Loucy (cell line): ENCODE data around the gene TEX9.

Experiments used
- H2AFZ ChIP-seq: fragments of 200-600 bp; sonication (generic); 2 replicates; pipeline ENCODE4 v1.6.0; 2016; ENCODE audit warnings: antibody characterized with exemption, mild to moderate bottlenecking, low read length, moderate library complexity
- H3F3A ChIP-seq: fragments of 200-600 bp; 2 replicates; pipeline ENCODE4 v1.6.0; 2016; ENCODE audit warnings: antibody characterized with exemption, low read depth, mild to moderate bottlenecking
- H3K27me3 ChIP-seq: fragments of 200-600 bp; sonication (generic); 2 replicates; pipeline ENCODE4 v1.6.1; 2014; ENCODE audit warnings: low read length, mild to moderate bottlenecking; ENCODE audit not compliant: insufficient read depth, poor library complexity, severe bottlenecking
- H3K36me3 ChIP-seq: fragments of 200-600 bp; sonication (generic); 2 replicates; pipeline ENCODE4 v1.6.1; 2016; ENCODE audit warnings: low read length; ENCODE audit not compliant: insufficient read depth
- H3K4me1 ChIP-seq: fragments of 200-600 bp; sonication (generic); 2 replicates; pipeline ENCODE4 v1.5.1; 2014; ENCODE audit warnings: low read length, mild to moderate bottlenecking; ENCODE audit not compliant: insufficient read depth, poor library complexity, severe bottlenecking
- H3K4me2 ChIP-seq: fragments of 200-600 bp; sonication (generic); 2 replicates; pipeline ENCODE4 v1.6.0; 2014; ENCODE audit warnings: antibody characterized with exemption, low read length, low read depth, mild to moderate bottlenecking; ENCODE audit not compliant: poor library complexity, severe bottlenecking
- H3K4me3 ChIP-seq: fragments of 200-600 bp; sonication (generic); 2 replicates; pipeline ENCODE4 v1.5.1; 2014; ENCODE audit warnings: low read length, mild to moderate bottlenecking, mixed read lengths; ENCODE audit not compliant: poor library complexity, severe bottlenecking
- H3K79me2 ChIP-seq: fragments of 200-600 bp; sonication (generic); 2 replicates; pipeline ENCODE4 v1.6.1; 2014; ENCODE audit warnings: low read length; ENCODE audit not compliant: insufficient read depth
- H3K9ac ChIP-seq: fragments of 200-600 bp; sonication (generic); 2 replicates; pipeline ENCODE4 v1.6.0; 2014; ENCODE audit warnings: mild to moderate bottlenecking, low read depth, low read length, moderate library complexity; ENCODE audit not compliant: poor library complexity, severe bottlenecking
- H3K9me2 ChIP-seq: fragments of 200-600 bp; sonication (generic); replicated peaks from 2 replicates; pipeline ENCODE4 v1.6.1; 2016; ENCODE audit warnings: low read depth, low read length, mixed read lengths
- H3K9me3 ChIP-seq: fragments of 200-600 bp; sonication (generic); 2 replicates; pipeline ENCODE4 v1.6.1; 2014; ENCODE audit warnings: mild to moderate bottlenecking, antibody characterized with exemption, low read length, low read depth; ENCODE audit not compliant: insufficient read depth
- H4K20me1 ChIP-seq: fragments of 200-600 bp; sonication (generic); 2 replicates; pipeline ENCODE4 v1.6.0; 2014; ENCODE audit warnings: antibody characterized with exemption, low read length, mild to moderate bottlenecking; ENCODE audit not compliant: insufficient read depth, poor library complexity, severe bottlenecking
- EZH2phosphoT487 ChIP-seq: fragments of 200-600 bp; IDR thresholded peaks from 2 replicates; pipeline ENCODE4 v1.6.1; 2018; ENCODE audit warnings: antibody characterized with exemption, mild to moderate bottlenecking, moderate library complexity, borderline replicate concordance
- TF ChIP-seq, protein P1 (sequence below): fragments of 200-600 bp; sonication (generic); conservative IDR thresholded peaks from 2 replicates; pipeline ENCODE4 v1.5.1; 2014; ENCODE audit warnings: mild to moderate bottlenecking, antibody characterized with exemption, low read length

The TEX9 gene

GRCh38 chr15:56353740-56354139, 11.5 kb upstream of the TEX9 start:
- H3K27me3 ChIP-seq, result no peaks in the 10 kb centered on the region
- H3K4me3 ChIP-seq, result no peak overlapping the region
- H3F3A ChIP-seq, result no peaks in the 10 kb centered on the region
- H3K9me3 ChIP-seq, result no peaks in the 10 kb centered on the region
- no peaks in the 10 kb centered on the region for H3K36me3 ChIP-seq
- H3K9ac ChIP-seq, result no peak overlapping the region
- no peaks in the 10 kb centered on the region for H4K20me1 ChIP-seq
- H3K4me2 ChIP-seq, result no peak overlapping the region
- no peaks in the 10 kb centered on the region for H3K4me1 ChIP-seq
- H3K9me2 ChIP-seq, result no peaks in the 10 kb centered on the region
- no peaks in the 10 kb centered on the region for H3K79me2 ChIP-seq
- TF ChIP-seq EZH2phosphoT487, result no peak
- TF ChIP-seq, protein P1, sequence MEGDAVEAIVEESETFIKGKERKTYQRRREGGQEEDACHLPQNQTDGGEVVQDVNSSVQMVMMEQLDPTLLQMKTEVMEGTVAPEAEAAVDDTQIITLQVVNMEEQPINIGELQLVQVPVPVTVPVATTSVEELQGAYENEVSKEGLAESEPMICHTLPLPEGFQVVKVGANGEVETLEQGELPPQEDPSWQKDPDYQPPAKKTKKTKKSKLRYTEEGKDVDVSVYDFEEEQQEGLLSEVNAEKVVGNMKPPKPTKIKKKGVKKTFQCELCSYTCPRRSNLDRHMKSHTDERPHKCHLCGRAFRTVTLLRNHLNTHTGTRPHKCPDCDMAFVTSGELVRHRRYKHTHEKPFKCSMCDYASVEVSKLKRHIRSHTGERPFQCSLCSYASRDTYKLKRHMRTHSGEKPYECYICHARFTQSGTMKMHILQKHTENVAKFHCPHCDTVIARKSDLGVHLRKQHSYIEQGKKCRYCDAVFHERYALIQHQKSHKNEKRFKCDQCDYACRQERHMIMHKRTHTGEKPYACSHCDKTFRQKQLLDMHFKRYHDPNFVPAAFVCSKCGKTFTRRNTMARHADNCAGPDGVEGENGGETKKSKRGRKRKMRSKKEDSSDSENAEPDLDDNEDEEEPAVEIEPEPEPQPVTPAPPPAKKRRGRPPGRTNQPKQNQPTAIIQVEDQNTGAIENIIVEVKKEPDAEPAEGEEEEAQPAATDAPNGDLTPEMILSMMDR, result no peak
- no peak overlapping the region for H2AFZ ChIP-seq

- no peaks in the 10 kb centered on the region for H3K9me3 ChIP-seq
- H3K36me3 ChIP-seq, result no peaks in the 10 kb centered on the region
- no peaks in the 10 kb centered on the region for H3F3A ChIP-seq
- no peaks in the 10 kb centered on the region for H4K20me1 ChIP-seq
- H3K79me2 ChIP-seq, result no peaks in the 10 kb centered on the region
- H3K4me1 ChIP-seq, result no peaks in the 10 kb centered on the region
- no peaks in the 10 kb centered on the region for H3K27me3 ChIP-seq
- H3K4me3 ChIP-seq, result no peak overlapping the region
- TF ChIP-seq, protein P1, result no peak
- TF ChIP-seq EZH2phosphoT487, result no peak
- no peak overlapping the region for H3K9ac ChIP-seq
- H3K9me2 ChIP-seq, result no peaks in the 10 kb centered on the region; the same call in 1 of the 2 replicates
- H3K4me2 ChIP-seq, result no peak overlapping the region
- no peak overlapping the region for H2AFZ ChIP-seq
These were observed 8.6 kb upstream of the TEX9 start for GRCh38 chr15:56356616-56357015.

DNA sequence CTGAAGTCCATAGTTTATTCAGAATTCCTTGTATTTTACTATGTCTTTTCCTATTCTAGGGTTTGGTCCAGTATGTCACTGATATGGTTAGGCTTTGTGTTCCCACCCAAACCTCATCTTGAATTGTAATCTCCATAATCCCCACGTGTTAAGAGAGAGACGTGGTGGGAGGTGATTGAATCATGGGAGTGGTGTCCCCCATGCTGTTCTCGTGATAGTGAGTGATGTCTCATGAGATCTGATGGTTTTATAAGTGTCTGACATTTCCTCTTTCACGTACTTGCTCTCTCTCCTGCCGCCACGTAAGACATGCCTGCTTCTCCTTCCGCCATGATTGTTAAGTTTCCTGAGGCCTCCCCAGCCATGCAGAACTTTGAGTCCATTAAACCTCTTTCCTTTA, 6.6 kb upstream of the TEX9 start:
- Histone ChIP-seq H2AFZ (no peak overlapping the region), H3K27me3 (no peaks in the 10 kb centered on the region), H3K4me1 (no peaks in the 10 kb centered on the region), H3K9me3 (no peaks in the 10 kb centered on the region), H3K79me2 (no peaks in the 10 kb centered on the region), H3K36me3 (no peaks in the 10 kb centered on the region), H4K20me1 (no peaks in the 10 kb centered on the region), H3K9ac (no peak overlapping the region), H3F3A (no peaks in the 10 kb centered on the region), H3K4me3 (no peak overlapping the region), H3K9me2 (no peaks in the 10 kb centered on the region; the same call in 1 of the 2 replicates), H3K4me2 (no peak overlapping the region)
- TF ChIP-seq, protein P1, result no peak
- TF ChIP-seq EZH2phosphoT487, result no peak
